HepG2 (cell line): ENCODE results near the gene GDF2. TPM values are rescaled to one million over a fixed set of nuclear protein-coding genes. Genes with fewer than 3 reads are reported as not detected.

Experiments
- ATAC-seq: fragments of 200-7000 bp; cut with Tn5 transposase; 3 replicates; pipeline ENCODE4 v1.9.1; 2020; ENCODE audit warnings: mild to moderate bottlenecking, moderate library complexity
- BruUV-seq: library from RNA; stranded (reverse); fragments of 400-500 nt; replicated peaks from 2 replicates; lab custom pipeline; 2021; lab: Mats Ljungman, UMichigan
- CTCF ChIA-PET: fragments of 300-600 bp; formaldehyde crosslinking; extraction: SDS; loops from one replicate; lab custom pipeline; 2021; ENCODE audit warnings: low total read pairs, inconsistent platforms, low intra/inter-chr PET ratio; lab: Yijun Ruan, JAX
- POLR2A ChIA-PET: fragments of 350-600 bp; sonication (Branson Sonifier 250); formaldehyde crosslinking; loops from one replicate; lab custom pipeline; 2020; ENCODE audit warnings: antibody characterized with exemption, inconsistent platforms; lab: Yijun Ruan, JAX
- DNase-seq: peaks from one replicate; pipeline ENCODE4 v3.0.0-alpha.2; 2015; ENCODE audit warnings: low spot score
- FAIRE-seq: peaks from 3 replicates; lab custom pipeline; 2011; peaks lifted over from hg19 to GRCh38; lab: Jason Lieb, UNC
- H2AFZ ChIP-seq: one replicate; pipeline ENCODE4 v1.6.1; 2011; ENCODE audit warnings: low read length, inconsistent platforms
- H3K27ac ChIP-seq: fragments of 300-600 bp; 3 replicates; pipeline ENCODE4 v1.8.0; 2011; ENCODE audit warnings: mixed run types, mild to moderate bottlenecking, mixed read lengths, low read length, inconsistent platforms; ENCODE audit not compliant: insufficient read depth; ENCODE audit errors: extremely low read length
- H3K27me3 ChIP-seq, 2 experiments: fragments of 200-600 bp in 1 of 2; 2 replicates in 1 of 2; 3 replicates in 1 of 2; pipeline versions ENCODE4 v1.6.0 to v1.8.0; 2011; ENCODE audit warnings: low read length in 2 of 2, mild to moderate bottlenecking in 2 of 2, moderate library complexity in 2 of 2, inconsistent platforms in 1 of 2; ENCODE audit not compliant: insufficient read depth in 2 of 2, control insufficient read depth in 1 of 2
- H3K36me3 ChIP-seq, 2 experiments: fragments of 200-600 bp in 1 of 2; replicated peaks in 1 of 2; 2 replicates in 1 of 2; 3 replicates in 1 of 2; pipeline versions ENCODE4 v1.5.1 to v1.8.0; 2011; ENCODE audit warnings: low read length in 2 of 2, inconsistent platforms in 1 of 2; ENCODE audit not compliant: insufficient read depth in 2 of 2, control insufficient read depth in 1 of 2
- H3K4me1 ChIP-seq: 2 replicates; pipeline ENCODE4 v1.5.1; 2012; ENCODE audit warnings: low read length, inconsistent platforms; ENCODE audit not compliant: insufficient read depth
- H3K4me2 ChIP-seq: 2 replicates; pipeline ENCODE4 v1.6.0; 2011; ENCODE audit warnings: low read depth, low read length, inconsistent platforms
- H3K4me3 ChIP-seq, 3 experiments: fragments of 200-600 bp in 1 of 3; sonication (generic), shearing (Covaris generic) in 1 of 3; replicated peaks in 1 of 3; 2 replicates each; pipeline ENCODE4 v1.5.1; 2011 to 2016; ENCODE audit warnings: low read length in 3 of 3, inconsistent platforms in 2 of 3, low read depth in 2 of 3, mild to moderate bottlenecking in 2 of 3, control low read depth in 1 of 3, mixed read lengths in 1 of 3; ENCODE audit not compliant: insufficient read depth in 1 of 3
- H3K79me2 ChIP-seq: one replicate; pipeline ENCODE4 v1.6.1; 2011; ENCODE audit warnings: low read length, inconsistent platforms; ENCODE audit not compliant: insufficient read depth
- H3K9ac ChIP-seq: 2 replicates; pipeline ENCODE4 v1.6.0; 2011; ENCODE audit warnings: mild to moderate bottlenecking, low read depth, low read length, inconsistent platforms; ENCODE audit not compliant: insufficient read depth
- H3K9me3 ChIP-seq: 2 replicates; pipeline ENCODE4 v1.5.1; 2012; ENCODE audit warnings: mild to moderate bottlenecking, low read length
- H4K20me1 ChIP-seq: 2 replicates; pipeline ENCODE4 v1.6.0; 2011; ENCODE audit warnings: inconsistent platforms, mild to moderate bottlenecking, low read length, moderate library complexity; ENCODE audit not compliant: insufficient read depth
- HCFC1 ChIP-seq: fragments of 150-350 bp; IDR thresholded peaks from 2 replicates; pipeline ENCODE4 v1.6.1; 2014; ENCODE audit warnings: low read depth, low read length
- HNRNPL ChIP-seq: fragments of 200-400 bp; formaldehyde crosslinking; IDR thresholded peaks from 2 replicates; pipeline ENCODE4 v1.6.1; 2017; ENCODE audit warnings: mild to moderate bottlenecking, low read depth, low read length
- HOXA5 ChIP-seq: sonication (generic); formaldehyde crosslinking; IDR thresholded peaks from 2 replicates; pipeline ENCODE4 v1.4.0; 2020; ENCODE audit warnings: missing genetic modification reagents
- MBD4 ChIP-seq: IDR thresholded peaks from 2 replicates; pipeline ENCODE4 v1.6.1; 2012; ENCODE audit warnings: low read length, inconsistent platforms, borderline replicate concordance
- RARG ChIP-seq: sonication (generic); formaldehyde crosslinking; IDR thresholded peaks from 2 replicates; pipeline ENCODE4 v1.4.0; 2020; ENCODE audit warnings: low read depth, mild to moderate bottlenecking, missing genetic modification reagents
- STAG1 ChIP-seq: sonication (generic); formaldehyde crosslinking; IDR thresholded peaks from 2 replicates; pipeline ENCODE4 v1.4.0; 2020; ENCODE audit warnings: missing genetic modification reagents
- TEAD2 ChIP-seq: sonication (generic); formaldehyde crosslinking; IDR thresholded peaks from 2 replicates; pipeline ENCODE4 v1.9.0; 2021; ENCODE audit warnings: missing genetic modification reagents
- ZFP36L2 ChIP-seq: sonication (generic); formaldehyde crosslinking; IDR thresholded peaks from 2 replicates; pipeline ENCODE4 v1.4.0; 2020; ENCODE audit warnings: missing genetic modification reagents
- ZNF276 ChIP-seq: sonication (generic); formaldehyde crosslinking; IDR thresholded peaks from 2 replicates; pipeline ENCODE4 v1.4.0; 2020; ENCODE audit warnings: mild to moderate bottlenecking, low read depth, missing genetic modification reagents
- ZNF30 ChIP-seq: sonication (generic); formaldehyde crosslinking; IDR thresholded peaks from 2 replicates; pipeline ENCODE4 v1.5.0; 2020; ENCODE audit warnings: mild to moderate bottlenecking, missing genetic modification reagents
- ZNF468 ChIP-seq: sonication (generic); formaldehyde crosslinking; IDR thresholded peaks from 2 replicates; pipeline ENCODE4 v1.8.0; 2022; ENCODE audit warnings: mild to moderate bottlenecking, moderate library complexity, missing genetic modification reagents
- ZNF556 ChIP-seq: sonication (generic); formaldehyde crosslinking; IDR thresholded peaks from 2 replicates; pipeline ENCODE4 v1.4.0; 2020; ENCODE audit warnings: mild to moderate bottlenecking, missing genetic modification reagents, borderline replicate concordance
- ZNF607 ChIP-seq: sonication (generic); formaldehyde crosslinking; IDR thresholded peaks from 2 replicates; pipeline ENCODE4 v1.5.1; 2020; ENCODE audit warnings: missing genetic modification reagents, mild to moderate bottlenecking, borderline replicate concordance
- WGBS: methylation state at CpG from one replicate; pipeline ENCODE4 v1.1.6; 2017; ENCODE audit warnings: low lambda C conversion rate; 5-methylcytosine and 5-hydroxymethylcytosine counted together
- in situ Hi-C: cut with HindIII; loops from 2 replicates; pipeline ENCODE4 v1.10.0; 2017; ENCODE audit warnings: low pct_unique_long_range_greater_than_20kb; ENCODE audit not compliant: extremely low pct_ligation_motif_present
- intact Hi-C: fragments of 100-400 bp; cut with micrococcal nuclease; formaldehyde crosslinking; loops from one replicate; pipeline ENCODE4 v1.10.0; 2022; ENCODE audit not compliant: unreplicated experiment
- polyA plus RNA-seq, 8 experiments: library from polyadenylated mRNA; depleted of rRNA in 3 of 8; stranded (reverse) in 7 of 8; unstranded in 1 of 8; fragments of >200 nt; fragmentation: Illumina TruSeq in 4 of 8; extraction: Trizol in 4 of 8; gene quantifications; 2 replicates each; pipeline versions ENCODE4 v1.2.1 to v1.2.3, GENCODE V29; 2011 to 2016; ENCODE audit warnings: low read depth in 4 of 8, missing spikeins in 1 of 8, mixed read lengths in 1 of 8; ENCODE audit not compliant: insufficient read depth in 1 of 8
- total RNA-seq, 5 experiments: library from RNA; depleted of rRNA; stranded (reverse); fragments of >200 nt; fragmentation: Illumina TruSeq; extraction: Trizol; gene quantifications; 2 replicates each; pipeline ENCODE4 v1.2.3, GENCODE V29; 2016; ENCODE audit warnings: low read depth in 1 of 5
- TF ChIP-seq, protein P1 (sequence below): sonication (generic); formaldehyde crosslinking; IDR thresholded peaks from 2 replicates; pipeline ENCODE4 v1.8.0; 2022; ENCODE audit warnings: mild to moderate bottlenecking, missing genetic modification reagents

Gene GDF2
- total and polyA plus RNA-seq, 2 of the 13 experiments (the other 11 are each of a cell fraction or from before 2014, with no cell fraction given), result not detected

DNA sequence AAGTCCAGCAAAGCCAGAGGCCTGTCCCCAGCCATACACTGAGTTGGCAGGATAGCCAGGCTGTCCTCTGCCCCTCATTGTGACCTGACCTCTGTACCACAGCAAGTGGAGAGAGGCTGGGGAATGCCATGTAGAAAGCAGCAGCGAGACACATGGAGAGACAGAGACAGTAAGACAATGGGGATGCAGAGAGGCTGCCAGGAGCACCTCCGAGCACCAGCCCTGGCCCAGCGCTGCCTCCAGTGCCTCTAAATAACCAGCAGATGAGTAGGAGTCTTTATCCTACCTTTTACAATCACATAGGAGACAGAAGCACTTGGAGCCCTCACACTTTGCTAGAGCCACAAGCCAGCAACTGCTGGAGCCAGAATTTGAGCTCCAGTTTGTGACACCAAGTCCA is 8.1 kb downstream of the GDF2 start (continued):
- no peak for TF ChIP-seq ZNF276 (CRISPR knock-in tag)
- TF ChIP-seq, all 625 proteins: peak for 0

GRCh38 chr10:47330804-47331203 is 8.6 kb downstream of the GDF2 start:
- H4K20me1 ChIP-seq, result no peaks in the 10 kb centered on the region
- no peaks in the 10 kb centered on the region for H3K36me3 ChIP-seq
- in situ Hi-C loops, result no loop called here
- WGBS, result 0% methylated on average over 2 of the region's 3 CpGs
- FAIRE-seq, result no peak
- BruUV-seq, result no TSS peak
- DNase-seq, result no peak
- peaks cover 8% of the 10 kb centered on the region; the same call in 1 of the 2 replicates for H3K4me1 ChIP-seq
- TF ChIP-seq ZNF30 (CRISPR knock-in tag), result no peak
- TF ChIP-seq HNRNPL, result 0 out of 2 replicates have a peak, but pooled peaks have one; percentile 31
- TF ChIP-seq ZNF607 (CRISPR knock-in tag), result no peak
- H3K79me2 ChIP-seq, result no peaks in the 10 kb centered on the region
- H3K27ac ChIP-seq, result no peak overlapping the region
- intact Hi-C loops, result no loop called here
- no peaks in the 10 kb centered on the region; a peak in 2 of 5 replicates for H3K27me3 ChIP-seq
- ChIA-PET CTCF (no interaction called here), POLR2A (no interaction called here)
- H3K4me3 ChIP-seq, result no peak overlapping the region
- no peak overlapping the region for H2AFZ ChIP-seq
- no peaks in the 10 kb centered on the region for H3K9me3 ChIP-seq
- H3K9ac ChIP-seq, result no peak overlapping the region
- no peak overlapping the region for H3K4me2 ChIP-seq
- ATAC-seq, result peak; percentile 68

- Histone ChIP-seq H3K4me3 (no peak overlapping the region), H3K4me1 (peaks cover 8% of the 10 kb centered on the region; the same call in 1 of the 2 replicates), H3K9ac (no peak overlapping the region), H3K27ac (no peak overlapping the region), H3K27me3 (0 out of 5 replicates have a peak, but pooled peaks cover 0 to under 1% of the 10 kb centered on the region in 2 experiments), H2AFZ (no peak overlapping the region), H3K79me2 (no peaks in the 10 kb centered on the region), H3K36me3 (no peaks in the 10 kb centered on the region), H3K9me3 (no peaks in the 10 kb centered on the region), H4K20me1 (no peaks in the 10 kb centered on the region), H3K4me2 (no peak overlapping the region)
- CTCF ChIA-PET, result no interaction called here
- no peak; the same call in 2 of the 3 replicates for ATAC-seq
- DNase-seq, result no peak
- FAIRE-seq, result no peak
- POLR2A ChIA-PET, result no interaction called here
- intact Hi-C loops, result no loop called here
- in situ Hi-C loops, result no loop called here
- 64% methylated on average over 9 of the region's 9 CpGs for WGBS
- BruUV-seq, result no TSS peak
- TF ChIP-seq ZNF556 (CRISPR knock-in tag), result no peak
- TF ChIP-seq MBD4, result no peak
- no peak for TF ChIP-seq ZFP36L2 (CRISPR knock-in tag)
- no peak for TF ChIP-seq ZNF468 (CRISPR knock-in tag)
- no peak for TF ChIP-seq STAG1
- no peak for TF ChIP-seq TEAD2
- TF ChIP-seq RARG (CRISPR knock-in tag), result no peak
- TF ChIP-seq HCFC1, result no peak
- TF ChIP-seq, protein P1, sequence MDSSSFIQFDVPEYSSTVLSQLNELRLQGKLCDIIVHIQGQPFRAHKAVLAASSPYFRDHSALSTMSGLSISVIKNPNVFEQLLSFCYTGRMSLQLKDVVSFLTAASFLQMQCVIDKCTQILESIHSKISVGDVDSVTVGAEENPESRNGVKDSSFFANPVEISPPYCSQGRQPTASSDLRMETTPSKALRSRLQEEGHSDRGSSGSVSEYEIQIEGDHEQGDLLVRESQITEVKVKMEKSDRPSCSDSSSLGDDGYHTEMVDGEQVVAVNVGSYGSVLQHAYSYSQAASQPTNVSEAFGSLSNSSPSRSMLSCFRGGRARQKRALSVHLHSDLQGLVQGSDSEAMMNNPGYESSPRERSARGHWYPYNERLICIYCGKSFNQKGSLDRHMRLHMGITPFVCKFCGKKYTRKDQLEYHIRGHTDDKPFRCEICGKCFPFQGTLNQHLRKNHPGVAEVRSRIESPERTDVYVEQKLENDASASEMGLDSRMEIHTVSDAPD, result no peak
- TF ChIP-seq HOXA5 (CRISPR knock-in tag), result no peak
Observed at GRCh38 chr10:47331491-47331890, 9.2 kb downstream of the GDF2 start.
